ENCODE measurements around the gene PRDM11. TPM values are rescaled to one million over a fixed set of nuclear protein-coding genes. Genes with fewer than 3 reads are reported as not detected.

Gene PRDM11
- total and polyA plus RNA-seq, 2 of the 4 experiments (the other 2 are of a cell fraction) = 2.2 to 2.7 TPM

DNA sequence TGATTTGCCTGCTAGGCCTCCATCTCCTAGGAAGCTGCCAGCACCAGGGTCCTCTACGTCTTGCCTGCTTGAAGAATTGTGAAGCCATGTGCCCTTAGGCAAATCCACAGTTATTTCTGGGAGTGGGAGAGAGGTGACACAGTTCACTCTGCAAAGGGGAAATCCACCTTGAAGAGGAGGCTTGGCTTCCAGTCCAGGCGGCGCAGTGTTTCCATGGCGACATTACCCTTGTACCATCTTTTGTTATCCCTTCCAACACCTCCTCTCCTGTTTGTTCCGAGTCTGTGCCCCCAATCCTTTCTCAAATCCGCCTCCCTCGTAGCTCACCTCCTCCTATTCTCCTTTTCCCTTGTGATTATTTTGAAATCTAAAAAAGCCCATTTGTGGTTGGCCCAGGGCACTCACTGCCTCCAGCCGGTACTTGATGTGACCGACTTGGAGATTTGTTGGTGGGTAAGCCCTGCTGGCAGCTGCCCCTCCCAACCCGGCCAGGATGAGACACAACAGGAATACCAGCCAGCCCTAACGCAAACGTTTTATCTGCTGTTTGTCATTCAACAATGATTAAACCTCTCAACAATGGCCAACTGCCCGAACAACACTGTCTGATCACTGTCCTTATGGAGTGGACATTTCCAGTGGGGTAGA, 121.3 kb downstream of the PRDM11 start:
- Histone ChIP-seq H2AK9ac (replicated peaks; ENCODE audit: low read depth, low read length, poor library complexity) (no peak overlapping the region), H3K14ac (replicated peaks; ENCODE audit: low read depth, low read length) (no peak overlapping the region), H3K9ac (ENCODE audit: low read depth, low read length) (no peak overlapping the region), H2AK5ac (ENCODE audit: low read depth, low read length) (no peak overlapping the region), H3K4me2 (ENCODE audit: low read depth, low read length) (no peak overlapping the region), H3K79me1 (ENCODE audit: low read depth in 1 of 2, low read length in 2 of 2) (no peaks in the 10 kb centered on the region), H3K27ac (ENCODE audit: insufficient read depth, low read length) (no peak overlapping the region), H3K4me1 (ENCODE audit: control insufficient read depth, insufficient read depth, low read length) (no peaks in the 10 kb centered on the region), H2BK15ac (ENCODE audit: low read depth, low read length) (no peak overlapping the region), H4K20me1 (ENCODE audit: insufficient read depth, low read length) (no peaks in the 10 kb centered on the region), H3K9me3 (ENCODE audit: control insufficient read depth, insufficient read depth, low read length) (no peaks in the 10 kb centered on the region; the same call in 1 of the 2 replicates), H2AFZ (replicated peaks; ENCODE audit: low read length, poor library complexity) (no peak overlapping the region), H3K27me3 (ENCODE audit: control insufficient read depth, insufficient read depth, low read length) (peaks cover 14% of the 10 kb centered on the region), H4K5ac (ENCODE audit: low read depth, low read length) (no peak overlapping the region), H3K23ac (ENCODE audit: low read depth, low read length) (no peak overlapping the region), H3K36me3 (ENCODE audit: control insufficient read depth, insufficient read depth, low read length) (no peaks in the 10 kb centered on the region), H4K8ac (ENCODE audit: low read depth in 2 of 2, low read length in 2 of 2) (no peak overlapping the region), H2BK5ac (ENCODE audit: low read depth, low read length, poor library complexity, severe bottlenecking) (no peak overlapping the region), H2BK20ac (ENCODE audit: low read depth, low read length) (no peak overlapping the region), H3K56ac (ENCODE audit: extremely low read depth, insufficient read depth, low read length) (no peak overlapping the region), H4K91ac (ENCODE audit: insufficient read depth, low read depth, low read length) (no peak overlapping the region), H3K9me1 (ENCODE audit: insufficient read depth, low read length) (no peaks in the 10 kb centered on the region), H3K4ac (ENCODE audit: low read depth, low read length) (no peak overlapping the region), H3K18ac (ENCODE audit: low read depth, low read length) (no peak overlapping the region), H3K4me3 (ENCODE audit: insufficient read depth, low read depth, low read length) (no peak overlapping the region), H2BK120ac (ENCODE audit: low read depth, low read length) (no peak overlapping the region)
- in situ Hi-C loops (cut with MboI; ENCODE audit: low sequenced_read_pairs) = no loop called here
- dilution Hi-C loops (cut with HindIII; ENCODE audit: low sequenced_read_pairs, unreplicated experiment) = no loop called here
- WGBS, 2 experiments (ENCODE audit: extremely low coverage in 2 of 2, insufficient read length in 1 of 2) = no CpG with 5 or more reads among the region's 13 CpGs
- no TSS peak for BruUV-seq (replicated peaks)
- no peak for ATAC-seq (ENCODE audit: low read depth)
- no peak for TF ChIP-seq RFX5 (IDR thresholded peaks at IDR 0.05; ENCODE audit: low read depth, low read length)
- TF ChIP-seq NFE2L2 (IDR thresholded peaks at IDR 0.05; ENCODE audit: low read depth, low read length) = no peak
- TF ChIP-seq CHD1 (IDR thresholded peaks at IDR 0.05; ENCODE audit: low read depth, low read length) = no peak
- TF ChIP-seq SMC3 (IDR thresholded peaks at IDR 0.05; ENCODE audit: low read depth, low read length) = no peak
- intact Hi-C loops (cut with micrococcal nuclease) = no loop called here
- ChIA-PET CTCF (no interaction called here), POLR2A (ENCODE audit: unreplicated experiment) (no interaction called here)
- no peak for DNase-seq
